Adrenal gland (tissue), 12 donors: Measurements from ENCODE around the gene JAM3. TPM values are rescaled to one million over a fixed set of nuclear protein-coding genes. Genes with fewer than 3 reads are reported as not detected.

Experiments
- DNase-seq, 7 donors: peaks; one replicate each; pipeline ENCODE4 v3.0.0-alpha.2; 2019 to 2020
- H3K27ac ChIP-seq, 5 donors: fragments of 200-600 bp; sonication (generic) in 4 of 5; 1 replicate in 3 of 5; 2 replicates in 2 of 5; pipeline versions ENCODE4 v1.5.1 to v1.8.0; 2016 to 2020; ENCODE audit warnings: mild to moderate bottlenecking in 1 of 5
- H3K27me3 ChIP-seq: fragments of 200-600 bp; 2 replicates; pipeline ENCODE4 v1.8.0; 2021
- H3K36me3 ChIP-seq, 2 donors: fragments of 200-600 bp; replicated peaks in 1 of 2; 1 replicate in 1 of 2; 2 replicates in 1 of 2; pipeline versions ENCODE4 v1.5.1 to v1.8.0; 2018 to 2022
- H3K4me1 ChIP-seq, 2 donors: fragments of 200-600 bp; replicated peaks in 1 of 2; 1 replicate in 1 of 2; 2 replicates in 1 of 2; pipeline versions ENCODE4 v1.5.1 to v1.8.0; 2018 to 2021
- H3K4me3 ChIP-seq, 4 donors: fragments of 200-600 bp; sonication (generic) in 3 of 4; one replicate each; pipeline ENCODE4 v1.5.1; 2016 to 2018
- H3K9me3 ChIP-seq, 3 donors: fragments of 200-600 bp; sonication (generic) in 1 of 3; replicated peaks in 1 of 3; 1 replicate in 2 of 3; 2 replicates in 1 of 3; pipeline versions ENCODE4 v1.5.1 to v1.8.0; 2016 to 2021
- CTCF ChIP-seq, 6 experiments: fragments of 450-650 bp in 4 of 6; fragments of 200-600 bp in 2 of 6; sonication (generic) in 1 of 6; IDR thresholded peaks; 1 replicate in 5 of 6; 2 replicates in 1 of 6; pipeline versions ENCODE4 v1.5.1 to v1.8.0; 2016 to 2021; ENCODE audit warnings: antibody characterized with exemption in 6 of 6, mild to moderate bottlenecking in 2 of 6, moderate library complexity in 1 of 6
- POLR2A ChIP-seq, 2 donors: fragments of 450-650 bp; IDR thresholded peaks; one replicate each; pipeline ENCODE4 v1.6.1; 2017; ENCODE audit warnings: antibody characterized with exemption in 2 of 2, mild to moderate bottlenecking in 2 of 2, moderate library complexity in 1 of 2
- WGBS, 4 donors: extraction: QIAGEN DNeasy Blood & Tissue Kit in 2 of 4; methylation state at CpG; one replicate each; pipeline versions ENCODE4 v1.1.5 to v1.1.7; 2013 to 2017; 5-methylcytosine and 5-hydroxymethylcytosine counted together
- intact Hi-C, 2 donors: fragments of 100-400 bp; cut with DNase I; formaldehyde crosslinking; loops; one replicate each; pipeline versions ENCODE4 v1.14.1 to v1.15.0; 2022 to 2023
- polyA plus RNA-seq, 3 donors: library from polyadenylated mRNA; stranded (reverse); fragments of 200-250 nt in 2 of 3; fragments of 350-450 nt in 1 of 3; fragmentation: Illumina TruSeq in 1 of 3; extraction: RNeasy Lipid Tissue Mini Kit (QIAGEN cat#74804) in 1 of 3; gene quantifications; one replicate each; pipeline ENCODE4 v1.2.3, GENCODE V29; 2013 to 2014
- total RNA-seq, 9 donors: library from RNA; depleted of rRNA in 4 of 9; stranded (reverse); fragments of >200 nt in 4 of 9; fragments of 120-200 nt in 1 of 9; fragmentation: NEBNext Ultra II Directional in 1 of 9; extraction: Animal tissue kit (Norgen Biotek cat#: 25700) in 1 of 9; gene quantifications; one replicate each; pipeline versions ENCODE4 v1.1.0 to v1.2.4, GENCODE V29; 2013 to 2023
- donor health status: healthy with polysubstance abuse.
- donor health status: Bipolar disorder and iron deficiency.
- donor health status: DM: yes; HTN: yes; CAD: no.
- donor health status: DM: no; HTN: no; CAD: no.
- donor health status: DM: no; HTN: no; CAD: no.
- donor health status: DM: yes; HTN: yes; CAD: no.

JAM3 gene
- total and polyA plus RNA-seq, 12 donors, result 18.0 to 42.2 (median 31.9) TPM

- no peak for DNase-seq
- H3K9me3 ChIP-seq, result no peaks in the 10 kb centered on the region
- H3K36me3 ChIP-seq, result no peaks in the 10 kb centered on the region
- TF ChIP-seq POLR2A (IDR thresholded peaks at IDR 0.05), result no peak
- no peak for TF ChIP-seq CTCF (IDR thresholded peaks at IDR 0.05)
- intact Hi-C loops, result no loop called here
- H3K27ac ChIP-seq, result no peak overlapping the region
- H3K4me1 ChIP-seq, result no peaks in the 10 kb centered on the region
- WGBS, 4 donors, result 79 to 86% (median 80%) methylated on average over 10 to 12 of the region's 12 CpGs
- no peak overlapping the region for H3K4me3 ChIP-seq
- H3K27me3 ChIP-seq, result peaks cover 4% of the 10 kb centered on the region
These were observed 4.7 kb upstream of the JAM3 start for GRCh38 chr11:134063991-134064747.

GRCh38 chr11:134065381-134065780, 3.5 kb upstream of the JAM3 start:
- DNase-seq, result no peak
- Histone ChIP-seq H3K27ac (no peak overlapping the region), H3K4me1 (peaks cover 0 to 6% of the 10 kb centered on the region in 2 donors), H3K9me3 (no peaks in the 10 kb centered on the region), H3K4me3 (no peak overlapping the region), H3K36me3 (no peaks in the 10 kb centered on the region), H3K27me3 (peaks cover 4% of the 10 kb centered on the region)
- 79 to 94% (median 86%) methylated on average over 3 of the region's 3 CpGs for WGBS, 4 donors
- TF ChIP-seq CTCF (IDR thresholded peaks at IDR 0.05), result no peak
- TF ChIP-seq POLR2A (IDR thresholded peaks at IDR 0.05), result no peak
- intact Hi-C loops, result no loop called here

GRCh38 chr11:134066943-134067885, 1.7 kb upstream of the JAM3 start:
- Histone ChIP-seq H3K27ac (no peak overlapping the region), H3K9me3 (no peaks in the 10 kb centered on the region), H3K4me3 (no peak overlapping the region), H3K36me3 (no peaks in the 10 kb centered on the region), H3K4me1 (peaks cover 0 to 6% of the 10 kb centered on the region in 2 donors), H3K27me3 (no peaks in the 10 kb centered on the region)
- intact Hi-C loops, result no loop called here
- 56 to 64% (median 61%) methylated on average over 11 to 12 of the region's 12 CpGs for WGBS, 4 donors
- TF ChIP-seq CTCF (IDR thresholded peaks at IDR 0.05), result no peak
- no peak for TF ChIP-seq POLR2A (IDR thresholded peaks at IDR 0.05)
- DNase-seq, result no peak
